H1 (cell line): Measurements from ENCODE around the gene CNIH4. TPM values are rescaled to one million over a fixed set of nuclear protein-coding genes. Genes with fewer than 3 reads are reported as not detected.
"Not testable (repeated sequence)": the region's sequence is repeated elsewhere in the genome, so short reads cannot be mapped to it uniquely, and the experiment has no call there.

Experiments
- CTCF ChIA-PET: fragments of 300-600 bp; sonication (Branson Sonifier 250); formaldehyde crosslinking; loops from one replicate; lab custom pipeline; 2021; ENCODE audit not compliant: partially characterized antibody; lab: Charles Lee
- POLR2A ChIA-PET: fragments of 300-600 bp; sonication (Branson Sonifier 250); formaldehyde crosslinking; loops from one replicate; lab custom pipeline; 2021; ENCODE audit warnings: inconsistent platforms; ENCODE audit not compliant: partially characterized antibody; lab: Charles Lee
- DNase-seq, 2 experiments: peaks; one replicate each; pipeline versions ENCODE4 v3.0.0 to v3.0.0-alpha.2; 2010 to 2022; ENCODE audit warnings: low spot score in 2 of 2, low read depth in 1 of 2, mixed read lengths in 1 of 2
- FAIRE-seq: peaks from 2 replicates; lab custom pipeline; 2011; peaks lifted over from hg19 to GRCh38; lab: Jason Lieb, UNC
- H2AFZ ChIP-seq: 2 replicates; pipeline ENCODE4 v1.8.1; 2012; ENCODE audit warnings: low read length, inconsistent platforms
- H2AK5ac ChIP-seq: 2 replicates; pipeline ENCODE4 v1.6.1; 2013; ENCODE audit warnings: low read depth, low read length
- H2BK120ac ChIP-seq: replicated peaks from 2 replicates; pipeline ENCODE3; 2013; ENCODE audit warnings: low read depth, low read length, inconsistent platforms
- H2BK12ac ChIP-seq: 2 replicates; pipeline ENCODE4 v1.6.1; 2013; ENCODE audit warnings: low read depth, low read length
- H2BK15ac ChIP-seq: 2 replicates; pipeline ENCODE4 v1.6.1; 2013; ENCODE audit warnings: low read length
- H2BK20ac ChIP-seq: 2 replicates; pipeline ENCODE4 v1.6.1; 2013; ENCODE audit warnings: low read length
- H2BK5ac ChIP-seq: 2 replicates; pipeline ENCODE4 v1.6.1; 2013; ENCODE audit warnings: low read depth, low read length
- H3K14ac ChIP-seq: 2 replicates; pipeline ENCODE4 v1.6.1; 2013; ENCODE audit warnings: inconsistent platforms; ENCODE audit not compliant: insufficient read length
- H3K18ac ChIP-seq: 2 replicates; pipeline ENCODE4 v1.6.1; 2013; ENCODE audit warnings: low read length; ENCODE audit errors: extremely low read depth
- H3K23ac ChIP-seq: 2 replicates; pipeline ENCODE4 v1.6.1; 2013; ENCODE audit warnings: inconsistent platforms; ENCODE audit not compliant: insufficient read length
- H3K23me2 ChIP-seq: 2 replicates; pipeline ENCODE4 v1.6.1; 2013; ENCODE audit warnings: low read depth, low read length
- H3K27ac ChIP-seq: 2 replicates; pipeline ENCODE4 v1.6.1; 2011; ENCODE audit warnings: low read depth, low read length, inconsistent platforms
- H3K27me3 ChIP-seq, 4 experiments: replicated peaks in 1 of 4; 1 replicate in 1 of 4; 2 replicates in 3 of 4; pipeline versions ENCODE4 v1.6.1 to v1.8.1; 2011 to 2013; ENCODE audit warnings: low read length in 3 of 4, mild to moderate bottlenecking in 3 of 4, inconsistent platforms in 2 of 4, mixed read lengths in 2 of 4, moderate library complexity in 1 of 4; ENCODE audit not compliant: control insufficient read depth in 3 of 4, insufficient read depth in 3 of 4; ENCODE audit errors: extremely low read depth in 1 of 4
- H3K36me3 ChIP-seq, 4 experiments: 2 replicates each; pipeline versions ENCODE4 v1.6.1 to v1.8.1; 2011 to 2013; ENCODE audit warnings: mild to moderate bottlenecking in 4 of 4, low read length in 3 of 4, moderate library complexity in 2 of 4, control low read depth in 1 of 4, inconsistent platforms in 1 of 4; ENCODE audit not compliant: insufficient read depth in 4 of 4, control insufficient read depth in 2 of 4
- H3K4ac ChIP-seq: replicated peaks from 2 replicates; pipeline ENCODE3; 2013; ENCODE audit warnings: low read length, low read depth, mixed read lengths, inconsistent platforms; ENCODE audit not compliant: insufficient read length
- H3K4me1 ChIP-seq, 4 experiments: replicated peaks in 1 of 4; 1 replicate in 1 of 4; 2 replicates in 3 of 4; pipeline versions ENCODE4 v1.6.1 to v1.8.1; 2011 to 2013; ENCODE audit warnings: low read length in 3 of 4, inconsistent platforms in 2 of 4, mixed read lengths in 1 of 4; ENCODE audit not compliant: insufficient read depth in 4 of 4, control insufficient read depth in 3 of 4
- H3K4me2 ChIP-seq, 2 experiments: 2 replicates each; pipeline versions ENCODE4 v1.6.1 to v1.8.1; 2011 to 2013; ENCODE audit warnings: low read depth in 2 of 2, low read length in 2 of 2, control low read depth in 1 of 2, inconsistent platforms in 1 of 2, mild to moderate bottlenecking in 1 of 2; ENCODE audit not compliant: insufficient read depth in 1 of 2
- H3K4me3 ChIP-seq, 4 experiments: fragments of 200-600, 300-600 bp in 1 of 4; sonication (generic), shearing (Covaris generic), sonication (Bioruptor Twin) in 1 of 4; 2 replicates each; pipeline versions ENCODE4 v1.5.1 to v1.8.1; 2011 to 2016; ENCODE audit warnings: low read length in 4 of 4, low read depth in 3 of 4, control low read depth in 2 of 4, inconsistent platforms in 2 of 4, mild to moderate bottlenecking in 2 of 4, mixed read lengths in 1 of 4, moderate library complexity in 1 of 4; ENCODE audit not compliant: insufficient read depth in 2 of 4; ENCODE audit errors: extremely low read depth in 1 of 4
- H3K56ac ChIP-seq: replicated peaks from 2 replicates; pipeline ENCODE3; 2013; ENCODE audit warnings: low read depth, mild to moderate bottlenecking, mixed read lengths, low read length, inconsistent platforms; ENCODE audit not compliant: insufficient read length
- H3K79me1 ChIP-seq: 2 replicates; pipeline ENCODE4 v1.6.1; 2013; ENCODE audit warnings: low read depth, low read length, control low read depth
- H3K79me2 ChIP-seq, 2 experiments: 2 replicates each; pipeline versions ENCODE4 v1.6.1 to v1.8.1; 2012 to 2013; ENCODE audit warnings: low read length in 2 of 2, mild to moderate bottlenecking in 2 of 2, inconsistent platforms in 1 of 2; ENCODE audit not compliant: insufficient read depth in 2 of 2, control insufficient read depth in 1 of 2
- H3K9ac ChIP-seq, 4 experiments: replicated peaks in 1 of 4; 1 replicate in 1 of 4; 2 replicates in 3 of 4; pipeline versions ENCODE4 v1.6.1 to v1.8.1; 2011 to 2013; ENCODE audit warnings: low read depth in 3 of 4, low read length in 3 of 4, control low read depth in 2 of 4, mild to moderate bottlenecking in 2 of 4, moderate library complexity in 2 of 4, inconsistent platforms in 1 of 4; ENCODE audit errors: extremely low read depth in 1 of 4
- H3K9me3 ChIP-seq, 2 experiments: 2 replicates each; pipeline versions ENCODE4 v1.6.1 to v1.8.1; 2012 to 2013; ENCODE audit warnings: mild to moderate bottlenecking in 2 of 2, moderate library complexity in 2 of 2, control low read depth in 1 of 2, inconsistent platforms in 1 of 2, low read depth in 1 of 2, low read length in 1 of 2, mixed read lengths in 1 of 2; ENCODE audit not compliant: insufficient read depth in 2 of 2
- H4K20me1 ChIP-seq, 2 experiments: replicated peaks in 1 of 2; 2 replicates each; pipeline versions ENCODE3 to v1.8.1; 2011 to 2013; ENCODE audit warnings: inconsistent platforms in 2 of 2, low read length in 2 of 2, mild to moderate bottlenecking in 1 of 2; ENCODE audit not compliant: insufficient read depth in 2 of 2, control insufficient read depth in 1 of 2
- H4K5ac ChIP-seq: 2 replicates; pipeline ENCODE4 v1.6.1; 2013; ENCODE audit warnings: low read length, low read depth, mixed read lengths, inconsistent platforms; ENCODE audit not compliant: insufficient read length
- H4K8ac ChIP-seq: 2 replicates; pipeline ENCODE4 v1.8.0; 2013; ENCODE audit warnings: mild to moderate bottlenecking, moderate library complexity, low read length, inconsistent platforms; ENCODE audit not compliant: insufficient read depth; ENCODE audit errors: extremely low read depth
- H4K91ac ChIP-seq: replicated peaks from 2 replicates; pipeline ENCODE3; 2013; ENCODE audit warnings: low read length, mixed read lengths, inconsistent platforms; ENCODE audit not compliant: insufficient read length
- WGBS, 2 experiments: shearing (Covaris generic) in 1 of 2; methylation state at CpG; one replicate each; pipeline versions ENCODE4 v1.1.6 to v1.1.7; 2013 to 2015; ENCODE audit warnings: low lambda C conversion rate in 2 of 2, mixed read lengths in 2 of 2, inconsistent platforms in 1 of 2, low coverage in 1 of 2, missing lambda C conversion rate in 1 of 2; ENCODE audit not compliant: insufficient replicate concordance in 2 of 2, insufficient coverage in 1 of 2, insufficient read length in 1 of 2; ENCODE audit errors: extremely low coverage in 1 of 2, missing lambda C conversion rate in 1 of 2; 5-methylcytosine and 5-hydroxymethylcytosine counted together
- polyA plus RNA-seq, 7 experiments: library from polyadenylated mRNA; depleted of rRNA in 3 of 7; stranded (reverse) in 5 of 7; unstranded in 2 of 7; fragments of >200 nt in 5 of 7; fragments of 200-250 nt in 2 of 7; gene quantifications; 1 replicate in 5 of 7; 2 replicates in 1 of 7; 4 replicates in 1 of 7; pipeline versions ENCODE4 v1.2.1 to v1.2.3, GENCODE V29; 2011 to 2013; ENCODE audit warnings: missing spikeins in 2 of 7, mixed read lengths in 2 of 7
- total RNA-seq: library from RNA; stranded (reverse); fragmentation: NEBNext Ultra II Directional; extraction: Animal tissue kit (Norgen Biotek cat#: 25700); gene quantifications from 2 replicates; pipeline ENCODE4 v1.2.1, GENCODE V29; 2021

CNIH4 gene
- total and polyA plus RNA-seq, 2 of the 8 experiments (the other 6 are each of a cell fraction or from before 2014, with no cell fraction given): 76.2 to 151 TPM

DNA sequence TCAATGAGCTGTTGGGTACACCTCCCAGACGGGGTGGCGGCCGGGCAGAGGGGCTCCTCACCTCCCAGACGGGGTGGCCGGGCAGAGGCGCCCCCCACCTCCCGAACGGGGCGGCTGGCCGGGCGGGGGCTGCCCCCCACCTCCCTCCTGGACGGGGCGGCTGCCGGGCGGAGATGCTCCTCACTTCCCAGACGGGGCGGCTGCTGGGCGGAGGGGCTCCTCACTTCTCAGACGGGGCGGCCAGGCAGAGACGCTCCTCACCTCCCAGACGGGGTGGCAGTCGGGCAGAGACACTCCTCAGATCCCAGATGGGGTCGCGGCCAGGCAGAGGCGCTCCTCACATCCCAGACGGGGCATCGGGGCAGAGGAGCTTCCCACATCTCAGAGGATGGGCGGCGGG is 7.0 kb upstream of the CNIH4 start:
- H3K23ac ChIP-seq, H2BK20ac ChIP-seq, H4K20me1 ChIP-seq, H3K9ac ChIP-seq, H3K4me3 ChIP-seq, POLR2A ChIA-PET, H3K4me1 ChIP-seq, H3K4ac ChIP-seq, DNase-seq, H3K14ac ChIP-seq, H2BK120ac ChIP-seq, H3K79me1 ChIP-seq, FAIRE-seq, H3K23me2 ChIP-seq, H3K4me2 ChIP-seq, H4K8ac ChIP-seq, H4K91ac ChIP-seq, H3K27me3 ChIP-seq, H3K36me3 ChIP-seq, H4K5ac ChIP-seq, H3K27ac ChIP-seq, H2BK5ac ChIP-seq, H2BK12ac ChIP-seq, H3K18ac ChIP-seq, H2BK15ac ChIP-seq, H3K79me2 ChIP-seq, H2AK5ac ChIP-seq, H2AFZ ChIP-seq, H3K56ac ChIP-seq: not testable (repeated sequence)
- CTCF ChIA-PET: interaction anchor here (0.5 kb wide), 1 partner anchor 134 kb away, joined by 3 read pairs; no protein-coding TSS in a partner anchor
- H3K9me3 ChIP-seq: peaks cover 4 to 22% of the 10 kb centered on the region in 2 experiments; a peak in 1 of 4 replicates
- 84% methylated on average over 7 of the region's 30 CpGs; no CpG with 5 or more reads in 1 of the 2 experiments for WGBS, 2 experiments
